Activated naive CD4-positive, alpha-beta T cell treated with anti-CD3 and anti-CD28 coated beads for 36 hours (primary cell): ENCODE measurements around the gene CRTC2. TPM values are rescaled to one million over a fixed set of nuclear protein-coding genes. Genes with fewer than 3 reads are reported as not detected.

Source experiments
- CTCF ChIA-PET: fragments of 350-600 bp; sonication (Branson Sonifier 250); formaldehyde crosslinking; loops from one replicate; lab custom pipeline; 2021; ENCODE audit warnings: antibody characterized with exemption; lab: Charles Lee
- DNase-seq: peaks from one replicate; pipeline ENCODE4 v3.0.0-alpha.2; 2020
- H3K27ac Mint-ChIP-seq: one replicate; pipeline ENCODE4 v1.8.0; 2021; ENCODE audit warnings: mild to moderate bottlenecking, mixed read lengths
- H3K27me3 Mint-ChIP-seq: one replicate; pipeline ENCODE4 v1.8.0; 2021; ENCODE audit warnings: low read depth, mixed read lengths
- H3K36me3 Mint-ChIP-seq: one replicate; pipeline ENCODE4 v1.8.0; 2021; ENCODE audit warnings: low read depth, mixed read lengths
- H3K4me1 Mint-ChIP-seq: one replicate; pipeline ENCODE4 v1.8.0; 2021; ENCODE audit warnings: low read depth, mixed read lengths
- H3K4me3 Mint-ChIP-seq: one replicate; pipeline ENCODE4 v1.8.0; 2021; ENCODE audit warnings: mild to moderate bottlenecking, moderate library complexity, mixed read lengths
- H3K9me3 Mint-ChIP-seq: one replicate; pipeline ENCODE4 v1.8.0; 2021; ENCODE audit warnings: mixed read lengths
- intact Hi-C: fragments of 100-400 bp; cut with micrococcal nuclease; formaldehyde crosslinking; loops from one replicate; pipeline ENCODE4 v1.15.1; 2023
- total RNA-seq, 2 experiments: library from RNA; stranded (reverse); gene quantifications; one replicate each; pipeline ENCODE4 v1.2.3, GENCODE V29; 2021

The CRTC2 gene
- total RNA-seq, 2 experiments from 2014 or later, result 72.6 to 83.0 TPM

DNA sequence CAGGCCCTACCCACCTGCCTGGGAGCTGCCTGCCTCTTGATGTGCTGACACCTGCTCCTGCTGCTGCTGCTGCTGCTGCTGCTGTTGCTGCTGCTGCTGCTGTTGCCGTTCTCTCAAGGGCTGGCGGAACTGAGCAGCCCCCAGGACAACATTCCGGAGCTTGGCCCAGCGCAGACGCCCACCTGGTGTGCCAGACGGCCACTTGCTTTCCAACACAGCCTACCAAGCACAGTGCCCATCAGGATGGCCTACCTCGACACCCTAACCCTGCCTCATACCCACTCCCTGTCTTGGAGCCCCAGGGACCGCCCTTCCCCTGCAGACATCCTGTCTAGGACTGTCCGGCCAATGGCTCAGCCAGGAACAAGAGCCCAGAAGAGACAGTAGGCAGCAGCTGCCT lies 23.7 kb downstream of the CRTC2 start:
- Mint-ChIP-seq H3K4me1 (no peaks in the 10 kb centered on the region), H3K9me3 (no peaks in the 10 kb centered on the region), H3K4me3 (no peak overlapping the region), H3K27me3 (no peaks in the 10 kb centered on the region), H3K27ac (peak overlapping the region; percentile 41), H3K36me3 (peaks cover 35% of the 10 kb centered on the region)
- no peak for DNase-seq
- intact Hi-C loops, result no loop called here
- CTCF ChIA-PET, result no interaction called here

GRCh38 chr1:153933955-153934354 lies 24.5 kb downstream of the CRTC2 start:
- Mint-ChIP-seq H3K9me3 (no peaks in the 10 kb centered on the region), H3K4me1 (no peaks in the 10 kb centered on the region), H3K4me3 (no peak overlapping the region), H3K27ac (no peak overlapping the region), H3K36me3 (peaks cover 35% of the 10 kb centered on the region), H3K27me3 (no peaks in the 10 kb centered on the region)
- DNase-seq, result no peak
- intact Hi-C loops, result no loop called here
- CTCF ChIA-PET, result interaction anchor here (0.6 to 0.8 kb wide), 2 partner anchors 10 to 81 kb away, joined by 3 to 4 read pairs; no protein-coding TSS in a partner anchor

GRCh38 chr1:153933430-153933829 lies 25.0 kb downstream of the CRTC2 start:
- Mint-ChIP-seq H3K36me3 (peaks cover 35% of the 10 kb centered on the region), H3K4me1 (peaks cover under 1% of the 10 kb centered on the region), H3K4me3 (no peak overlapping the region), H3K9me3 (no peaks in the 10 kb centered on the region), H3K27ac (no peak overlapping the region), H3K27me3 (no peaks in the 10 kb centered on the region)
- DNase-seq, result no peak
- CTCF ChIA-PET, result no interaction called here
- intact Hi-C loops, result no loop called here

- peaks cover 6% of the 10 kb centered on the region for H3K4me1 Mint-ChIP-seq
- H3K9me3 Mint-ChIP-seq, result no peaks in the 10 kb centered on the region
- DNase-seq, result no peak
- H3K27ac Mint-ChIP-seq, result no peak overlapping the region
- intact Hi-C loops, result no loop called here
- no peak overlapping the region for H3K4me3 Mint-ChIP-seq
- peaks cover 32% of the 10 kb centered on the region for H3K36me3 Mint-ChIP-seq
- CTCF ChIA-PET, result no interaction called here
- no peaks in the 10 kb centered on the region for H3K27me3 Mint-ChIP-seq
Observed at GRCh38 chr1:153932156-153933131, 26.0 kb downstream of the CRTC2 start.

GRCh38 chr1:153929981-153930948 lies 28.1 kb downstream of the CRTC2 start:
- no peak overlapping the region for H3K27ac Mint-ChIP-seq
- intact Hi-C loops, result no loop called here

DNA sequence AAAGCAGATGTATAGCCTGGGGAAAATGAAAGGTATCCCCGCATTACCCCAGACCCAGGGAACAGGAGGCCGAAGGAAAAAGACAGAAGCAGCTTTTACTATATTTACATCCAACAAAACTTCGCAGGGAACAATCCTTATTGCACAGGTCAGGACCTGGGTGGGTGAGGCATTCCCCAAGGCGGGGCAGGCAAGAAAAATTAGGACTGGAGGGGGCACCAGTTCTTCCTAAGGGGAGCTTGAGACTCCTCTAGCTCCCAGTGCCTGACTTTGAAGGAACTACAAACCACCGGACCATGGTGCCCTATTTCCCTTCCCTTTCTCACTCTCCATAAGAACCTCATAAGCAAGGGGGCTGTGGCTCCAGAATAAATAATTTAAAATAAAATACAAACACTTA lies 29.0 kb downstream of the CRTC2 start:
- Mint-ChIP-seq H3K4me1 (peaks cover 6% of the 10 kb centered on the region), H3K4me3 (no peak overlapping the region), H3K27ac (no peak overlapping the region), H3K36me3 (peaks cover 14% of the 10 kb centered on the region), H3K9me3 (no peaks in the 10 kb centered on the region), H3K27me3 (no peaks in the 10 kb centered on the region)
- DNase-seq, result no peak
- CTCF ChIA-PET, result interaction anchor here (0.6 to 1.3 kb wide), 4 partner anchors 15 to 281 kb away, joined by 3 to 5 read pairs (median 4); partner anchors contain the start of gene RAB13
- intact Hi-C loops, result no loop called here

More at GRCh38 chr1:153929981-153930948, 28.1 kb downstream of the CRTC2 start:
- Mint-ChIP-seq H3K4me3 (no peak overlapping the region), H3K9me3 (no peaks in the 10 kb centered on the region), H3K36me3 (peaks cover 18% of the 10 kb centered on the region), H3K4me1 (peaks cover 6% of the 10 kb centered on the region), H3K27me3 (no peaks in the 10 kb centered on the region)
- DNase-seq, result no peak
- CTCF ChIA-PET, result interaction anchor here (0.6 to 1.3 kb wide), 3 partner anchors 14 to 282 kb away, joined by 3 to 5 read pairs (median 3); partner anchors contain the start of gene RAB13

GRCh38 chr1:153928791-153929341 lies 29.5 kb downstream of the CRTC2 start:
- Mint-ChIP-seq H3K36me3 (peaks cover 12% of the 10 kb centered on the region), H3K27ac (peak overlapping the region; percentile 9), H3K4me1 (peaks cover 8% of the 10 kb centered on the region), H3K27me3 (no peaks in the 10 kb centered on the region), H3K4me3 (no peak overlapping the region), H3K9me3 (no peaks in the 10 kb centered on the region)
- no peak for DNase-seq
- intact Hi-C loops, result no loop called here
- CTCF ChIA-PET, result interaction anchor here (0.6 to 1.3 kb wide), 4 partner anchors 32 to 370 kb away, joined by 3 to 5 read pairs (median 4); partner anchors contain the start of gene RAB13

- peaks cover 9% of the 10 kb centered on the region for H3K4me1 Mint-ChIP-seq
Observed at GRCh38 chr1:153928245-153928644, 30.2 kb downstream of the CRTC2 start.

GRCh38 chr1:153926405-153926804 lies 32.0 kb downstream of the CRTC2 start:
- no peak overlapping the region for H3K27ac Mint-ChIP-seq
- H3K9me3 Mint-ChIP-seq, result no peaks in the 10 kb centered on the region
- no peak for DNase-seq
- H3K36me3 Mint-ChIP-seq, result peaks cover 4% of the 10 kb centered on the region
- no peaks in the 10 kb centered on the region for H3K27me3 Mint-ChIP-seq
- H3K4me3 Mint-ChIP-seq, result no peak overlapping the region
- CTCF ChIA-PET, result interaction anchor here (0.7 to 1.1 kb wide), 2 partner anchors 21 to 33 kb away, joined by 3 read pairs; no protein-coding TSS in a partner anchor
- intact Hi-C loops, result no loop called here
- H3K4me1 Mint-ChIP-seq, result peaks cover 11% of the 10 kb centered on the region

More at GRCh38 chr1:153928245-153928644, 30.2 kb downstream of the CRTC2 start:
- DNase-seq, result no peak
- CTCF ChIA-PET, result interaction anchor here (0.6 to 0.7 kb wide), 2 partner anchors 293 to 370 kb away, joined by 4 read pairs; no protein-coding TSS in a partner anchor
- peak overlapping the region; percentile 9 for H3K27ac Mint-ChIP-seq
- no peak overlapping the region for H3K4me3 Mint-ChIP-seq
- no peaks in the 10 kb centered on the region for H3K9me3 Mint-ChIP-seq
- H3K36me3 Mint-ChIP-seq, result peaks cover 10% of the 10 kb centered on the region
- intact Hi-C loops, result no loop called here
- no peaks in the 10 kb centered on the region for H3K27me3 Mint-ChIP-seq

DNA sequence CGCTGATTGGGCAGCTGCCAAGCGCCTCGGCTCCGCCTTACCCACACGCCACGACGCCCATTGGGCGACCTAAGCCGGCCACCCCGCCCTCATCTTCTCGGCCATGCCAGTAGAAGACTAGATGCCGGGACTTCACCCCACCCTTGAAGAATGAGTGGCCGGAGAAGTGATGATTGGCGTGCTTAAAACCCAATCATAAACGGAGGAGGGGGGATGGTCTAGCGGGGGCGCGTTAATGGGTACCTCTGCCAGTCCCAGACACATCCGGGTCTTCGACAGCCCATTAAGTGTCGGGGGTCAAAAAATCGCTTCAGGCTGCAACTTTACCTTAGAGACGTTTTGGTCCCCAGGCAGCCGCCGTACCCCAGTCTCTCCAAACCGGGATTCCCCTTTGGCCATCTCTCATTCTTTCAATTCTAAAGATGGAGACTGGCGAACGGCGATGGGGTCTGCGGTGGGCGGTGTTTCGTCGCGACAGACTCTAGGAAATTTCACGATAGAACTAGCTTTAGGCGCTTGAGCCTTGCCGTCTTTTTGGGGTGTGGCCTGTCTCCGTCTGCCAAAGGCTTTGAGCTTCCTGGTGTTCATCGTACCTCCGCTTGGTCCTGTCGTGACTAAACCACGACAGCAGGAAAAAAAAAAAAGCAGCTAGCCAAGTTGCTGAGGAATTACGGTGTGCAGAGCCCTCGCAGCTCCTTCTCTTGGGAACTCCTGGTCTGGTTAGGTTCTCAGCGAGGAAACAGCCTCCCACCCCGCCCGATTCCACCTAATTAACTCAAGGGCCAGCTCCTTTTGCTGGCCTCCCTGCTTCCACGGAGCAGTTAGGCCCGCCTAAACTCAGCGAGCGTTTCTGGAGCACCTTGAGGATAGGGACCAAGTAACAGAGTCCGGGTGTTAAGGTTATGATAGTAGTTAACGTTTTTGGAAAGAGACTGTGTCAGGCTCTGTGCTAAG lies 35.2 kb downstream of the CRTC2 start, which contains the start of gene GATAD2B:
Gene GATAD2B, minus strand, starts transcription at position 1 of the 954 bp plus-strand sequence. CDS start 94,625 bp downstream, outside the sequence.
- DNase-seq, result peak; percentile 100
- intact Hi-C loops, result loop anchor here (1.0 to 2.0 kb wide), 12 partner anchors 22 to 290 kb away; partner anchors contain the start of genes CREB3L4, CRTC2, JTB and RPS27
- Mint-ChIP-seq H3K36me3 (peaks cover 3% of the 10 kb centered on the region), H3K27ac (peak within 1 kb of the TSS; percentile 94), H3K4me3 (peak within 1 kb of the TSS; percentile 81), H3K4me1 (peaks cover 36% of the 10 kb centered on the region), H3K27me3 (no peaks in the 10 kb centered on the region), H3K9me3 (no peaks in the 10 kb centered on the region)
- CTCF ChIA-PET, result interaction anchor here (0.6 to 1.9 kb wide), 6 partner anchors 22 to 353 kb away, joined by 3 to 5 read pairs (median 4); partner anchors contain the start of gene DENND4B
